HG02571 (cell line): ENCODE data around the gene CST8.

Source experiments
- ATAC-seq: cut with Tn5 transposase; IDR thresholded peaks from one replicate; pipeline ENCODE4 v1.9.1; 2021; ENCODE audit warnings: mild to moderate bottlenecking, moderate library complexity; ENCODE audit not compliant: unreplicated experiment

The CST8 gene

GRCh38 chr20:23519556-23519955, 28.6 kb downstream of the CST8 start:
- ATAC-seq, result no peak

- ATAC-seq, result no peak
Measured at GRCh38 chr20:23520185-23520584, 29.3 kb downstream of the CST8 start.

- ATAC-seq, result no peak
Measured at GRCh38 chr20:23524146-23524545, 33.2 kb downstream of the CST8 start.

GRCh38 chr20:23526850-23527249, 35.9 kb downstream of the CST8 start:
- no peak for ATAC-seq

GRCh38 chr20:23528867-23529431, 38.0 kb downstream of the CST8 start:
- no peak for ATAC-seq

- ATAC-seq, result no peak
Measured at GRCh38 chr20:23530937-23531567, 40.1 kb downstream of the CST8 start.

GRCh38 chr20:23532533-23532932, 41.6 kb downstream of the CST8 start:
- ATAC-seq, result no peak

GRCh38 chr20:23533161-23533560, 42.2 kb downstream of the CST8 start:
- no peak for ATAC-seq

GRCh38 chr20:23534801-23535593, 44.1 kb downstream of the CST8 start:
- ATAC-seq, result no peak

- no peak for ATAC-seq
Measured at GRCh38 chr20:23536328-23536974, 45.5 kb downstream of the CST8 start.

- no peak for ATAC-seq
Measured at GRCh38 chr20:23537030-23537429, 46.1 kb downstream of the CST8 start.

GRCh38 chr20:23540624-23541023, 49.7 kb downstream of the CST8 start:
- no peak for ATAC-seq

- ATAC-seq, result no peak
Measured at GRCh38 chr20:23541330-23541729, 50.4 kb downstream of the CST8 start.

- ATAC-seq, result no peak
Measured at GRCh38 chr20:23541776-23542175, 50.9 kb downstream of the CST8 start.

- ATAC-seq, result no peak
Measured at GRCh38 chr20:23542801-23543200, 51.9 kb downstream of the CST8 start.

GRCh38 chr20:23544133-23544532, 53.2 kb downstream of the CST8 start:
- ATAC-seq, result no peak
